Measurements from ENCODE around the gene CARF. TPM values are rescaled to one million over a fixed set of nuclear protein-coding genes. Genes with fewer than 3 reads are reported as not detected.
A peak's percentile ranks its signal among the peaks of the same experiment; 100 is the strongest.
"Not testable (repeated sequence)": the region's sequence is repeated elsewhere in the genome, so short reads cannot be mapped to it uniquely, and the experiment has no call there.

Gene CARF
- total and polyA plus RNA-seq, 7 donors, result 2.3 to 23.5 (median 15.9) TPM

- Histone ChIP-seq H3K27ac (no peak overlapping the region), H3K9me3 (no peaks in the 10 kb centered on the region), H3K27me3 (no peaks in the 10 kb centered on the region), H3K4me3 (no peak overlapping the region), H3K36me3 (peaks cover 0 to 17% (median 3%) of the 10 kb centered on the region in 4 donors), H3K4me1 (peaks cover 0 to 29% (median 18%) of the 10 kb centered on the region in 4 donors)
- DNase-seq, result no peak
- intact Hi-C loops (cut with DNase I), result loop anchor here (2.0 to 5.0 kb wide), 3 partner anchors 37 to 275 kb away; partner anchors contain the start of genes FAM117B and ICA1L
- WGBS, 2 donors, result 93% methylated on average over 6 of the region's 6 CpGs
- TF ChIP-seq CTCF (IDR thresholded peaks at IDR 0.05), result no peak
- no peak for TF ChIP-seq POLR2A (IDR thresholded peaks at IDR 0.05)
- TF ChIP-seq EP300 (IDR thresholded peaks at IDR 0.05), result no peak
- no peak for TF ChIP-seq POLR2AphosphoS5 (IDR thresholded peaks at IDR 0.05)
These were observed 2.5 kb upstream of the CARF start for GRCh38 chr2:202909394-202910192.

GRCh38 chr2:202910250-202910649 lies 1.8 kb upstream of the CARF start:
- 86 to 90% methylated on average over 5 of the region's 5 CpGs for WGBS, 2 donors
- H3K4me3 ChIP-seq, result not testable (repeated sequence)
- intact Hi-C loops (cut with DNase I), result loop anchor here (2.0 to 5.0 kb wide), 3 partner anchors 38 to 275 kb away; partner anchors contain the start of genes FAM117B and ICA1L

GRCh38 chr2:202910698-202911097 lies 1.4 kb upstream of the CARF start:
- Histone ChIP-seq H3K36me3 (peaks cover 0 to 9% (median 0%) of the 10 kb centered on the region in 4 donors), H3K27me3 (no peaks in the 10 kb centered on the region), H3K9me3 (no peaks in the 10 kb centered on the region), H3K4me3 (peak overlapping the region in 3 of 4 donors; percentile 55 to 78 (median 57)), H3K4me1 (peaks cover 0 to 29% (median 18%) of the 10 kb centered on the region in 4 donors), H3K27ac (peak overlapping the region in 1 of 4 donors; percentile 84)
- TF ChIP-seq POLR2A (IDR thresholded peaks at IDR 0.05) (no peak), POLR2AphosphoS5 (IDR thresholded peaks at IDR 0.05) (no peak), CTCF (IDR thresholded peaks at IDR 0.05) (no peak), EP300 (IDR thresholded peaks at IDR 0.05) (no peak)
- 0 to 13% methylated on average over 3 of the region's 3 CpGs for WGBS, 2 donors
- no peak for DNase-seq
- intact Hi-C loops (cut with DNase I), result loop anchor here (2.0 to 5.0 kb wide), 3 partner anchors 38 to 276 kb away; partner anchors contain the start of genes FAM117B and ICA1L

More at GRCh38 chr2:202910250-202910649, 1.8 kb upstream of the CARF start:
- peaks cover 0 to 29% (median 18%) of the 10 kb centered on the region in 4 donors for H3K4me1 ChIP-seq
- not testable (repeated sequence) for DNase-seq, H3K9me3 ChIP-seq, H3K27ac ChIP-seq, H3K27me3 ChIP-seq
- peaks cover 0 to 14% (median 2%) of the 10 kb centered on the region in 4 donors for H3K36me3 ChIP-seq

GRCh38 chr2:202911203-202911511 lies 918 bp upstream of the CARF start:
- intact Hi-C loops (cut with DNase I), result loop anchor here (2.0 to 5.0 kb wide), 3 partner anchors 39 to 276 kb away; partner anchors contain the start of genes FAM117B and ICA1L
- H3K36me3 ChIP-seq, result peaks cover 0 to 6% (median 0%) of the 10 kb centered on the region in 4 donors
- peak overlapping the region; percentile 83 to 88 (median 86) for H3K27ac ChIP-seq
- no peak for TF ChIP-seq POLR2A (IDR thresholded peaks at IDR 0.05)
- no peak for TF ChIP-seq POLR2AphosphoS5 (IDR thresholded peaks at IDR 0.05)
- no peak for TF ChIP-seq EP300 (IDR thresholded peaks at IDR 0.05)
- TF ChIP-seq CTCF (IDR thresholded peaks at IDR 0.05), result no peak
- DNase-seq, result no peak
- H3K4me1 ChIP-seq, result peaks cover 0 to 29% (median 18%) of the 10 kb centered on the region in 4 donors
- H3K9me3 ChIP-seq, result no peaks in the 10 kb centered on the region
- no peaks in the 10 kb centered on the region for H3K27me3 ChIP-seq
- H3K4me3 ChIP-seq, result peak overlapping the region; percentile 55 to 78 (median 62)
- WGBS, 2 donors, result 0 to 1% methylated on average over 8 of the region's 8 CpGs

- H3K27ac ChIP-seq, result peak overlapping the region; percentile 83 to 88 (median 86)
- not testable (repeated sequence) for H3K27me3 ChIP-seq, H3K9me3 ChIP-seq, DNase-seq, H3K36me3 ChIP-seq
- WGBS, 2 donors, result 1% methylated on average over 24 to 25 of the region's 49 CpGs
- H3K4me1 ChIP-seq, result peaks cover 0 to 29% (median 18%) of the 10 kb centered on the region in 4 donors
- intact Hi-C loops (cut with DNase I), result loop anchor here (5.0 kb wide), 2 partner anchors 40 to 105 kb away; partner anchors contain the start of gene ICA1L
- peak overlapping the region; percentile 55 to 78 (median 62) for H3K4me3 ChIP-seq
These were observed 497 bp downstream of the CARF start for GRCh38 chr2:202912342-202913201.

Data from sigmoid colon (tissue), 7 donors.